ENCODE measurements around the gene DSCAML1. TPM values are rescaled to one million over a fixed set of nuclear protein-coding genes. Genes with fewer than 3 reads are reported as not detected.

DSCAML1 gene
- total and polyA plus RNA-seq, 10 of the 15 experiments (the other 5 are each of a cell fraction or from before 2014, with no cell fraction given): 0.03 to 0.18 (median 0.06) TPM; not detected in 1

DNA sequence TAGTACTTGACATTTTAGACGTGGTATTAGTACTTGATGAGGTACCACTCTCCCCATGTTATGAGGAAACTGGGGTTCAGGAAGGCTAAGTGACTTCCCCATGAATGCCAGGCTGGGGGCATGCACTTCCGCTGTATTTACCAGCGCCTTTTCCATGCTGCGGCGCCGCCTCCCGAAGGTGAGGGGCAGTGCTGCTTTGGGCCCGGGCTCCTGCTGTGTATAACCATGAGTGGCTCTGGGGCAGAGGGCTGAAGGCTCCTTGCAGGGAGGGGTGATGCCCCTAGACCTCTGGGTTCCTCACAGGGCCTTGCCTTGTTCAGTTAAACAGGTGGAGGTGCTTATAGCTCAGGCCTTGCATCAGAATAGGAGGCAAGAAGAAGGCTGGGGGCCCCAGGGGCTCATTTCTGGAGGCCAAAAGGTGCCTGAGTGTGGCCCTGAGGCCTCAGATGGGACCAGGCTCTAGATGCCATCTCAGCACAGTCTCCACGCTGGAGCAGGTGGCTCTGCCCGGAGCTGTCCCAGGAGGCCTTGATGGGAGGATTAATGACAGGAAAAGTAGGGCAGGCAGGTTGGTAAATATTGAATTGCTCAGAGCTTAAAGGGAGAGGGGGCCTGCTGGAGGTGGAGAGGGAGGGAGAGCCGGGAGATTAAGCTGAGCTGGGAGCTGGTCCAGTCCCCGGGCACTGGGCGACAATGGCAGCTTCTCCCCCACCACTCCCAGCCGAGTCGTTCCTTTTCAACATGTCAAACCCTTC lies 339.8 kb downstream of the DSCAML1 start:
- 81% methylated on average over 15 of the region's 15 CpGs for WGBS (ENCODE audit: insufficient coverage, insufficient replicate concordance, low lambda C conversion rate, missing lambda C conversion rate)

More for the DNA sequence above, 339.8 kb downstream of the DSCAML1 start:
- Histone ChIP-seq H3K79me2 (ENCODE audit: control insufficient read depth, insufficient read depth, low read length) (no peaks in the 10 kb centered on the region), H4K20me1 (ENCODE audit: control insufficient read depth, insufficient read depth) (no peaks in the 10 kb centered on the region), H3K4me1 (ENCODE audit: control insufficient read depth, insufficient read depth, low read length) (peaks cover 48% of the 10 kb centered on the region), H3K27ac (ENCODE audit: control insufficient read depth, insufficient read depth) (peak overlapping the region; percentile 57), H3K27me3 (replicated peaks in 1 of 2; ENCODE audit: control insufficient read depth in 2 of 2, insufficient read depth in 2 of 2, low read length in 1 of 2) (no peaks in the 10 kb centered on the region), H3K9ac (ENCODE audit: control insufficient read depth, insufficient read depth, low read length) (no peak overlapping the region; the same call in 1 of the 2 replicates), H3K4me3 (no peak overlapping the region), H3K4me2 (ENCODE audit: control insufficient read depth, insufficient read depth) (peak overlapping the region; percentile 68; the same call in 1 of the 2 replicates), H3K36me3 (ENCODE audit: control insufficient read depth in 2 of 2, insufficient read depth in 2 of 2, low read length in 1 of 2) (no peaks in the 10 kb centered on the region), H2AFZ (ENCODE audit: control insufficient read depth, low read depth, low read length) (no peak overlapping the region), H3K9me3 (replicated peaks; ENCODE audit: control insufficient read depth, insufficient read depth, low read length) (peaks cover 3% of the 10 kb centered on the region; the same call in 2 of the 3 replicates)
- TF ChIP-seq MYC (IDR thresholded peaks at IDR 0.05; ENCODE audit: insufficient read depth, insufficient read length, insufficient replicate concordance, low read length, severe bottlenecking) (no peak), MXI1 (IDR thresholded peaks at IDR 0.05; ENCODE audit: low read depth, low read length) (no peak), GATAD2B (conservative IDR thresholded peaks at IDR 0.05; ENCODE audit: low read depth) (0 out of 2 replicates have a peak, but pooled peaks have one; percentile 33), CREM (IDR thresholded peaks at IDR 0.05; ENCODE audit: low read depth) (no peak), SMARCA5 (IDR thresholded peaks at IDR 0.05) (peak; percentile 65; the same call in 1 of the 2 replicates), NR2C2 (IDR thresholded peaks at IDR 0.05; ENCODE audit: borderline replicate concordance, control insufficient read depth, insufficient read length, low read depth) (no peak)
- TF ChIP-seq, protein P1, sequence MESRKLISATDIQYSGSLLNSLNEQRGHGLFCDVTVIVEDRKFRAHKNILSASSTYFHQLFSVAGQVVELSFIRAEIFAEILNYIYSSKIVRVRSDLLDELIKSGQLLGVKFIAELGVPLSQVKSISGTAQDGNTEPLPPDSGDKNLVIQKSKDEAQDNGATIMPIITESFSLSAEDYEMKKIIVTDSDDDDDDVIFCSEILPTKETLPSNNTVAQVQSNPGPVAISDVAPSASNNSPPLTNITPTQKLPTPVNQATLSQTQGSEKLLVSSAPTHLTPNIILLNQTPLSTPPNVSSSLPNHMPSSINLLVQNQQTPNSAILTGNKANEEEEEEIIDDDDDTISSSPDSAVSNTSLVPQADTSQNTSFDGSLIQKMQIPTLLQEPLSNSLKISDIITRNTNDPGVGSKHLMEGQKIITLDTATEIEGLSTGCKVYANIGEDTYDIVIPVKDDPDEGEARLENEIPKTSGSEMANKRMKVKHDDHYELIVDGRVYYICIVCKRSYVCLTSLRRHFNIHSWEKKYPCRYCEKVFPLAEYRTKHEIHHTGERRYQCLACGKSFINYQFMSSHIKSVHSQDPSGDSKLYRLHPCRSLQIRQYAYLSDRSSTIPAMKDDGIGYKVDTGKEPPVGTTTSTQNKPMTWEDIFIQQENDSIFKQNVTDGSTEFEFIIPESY (IDR thresholded peaks at IDR 0.05): no peak
- TF ChIP-seq, protein P2, sequence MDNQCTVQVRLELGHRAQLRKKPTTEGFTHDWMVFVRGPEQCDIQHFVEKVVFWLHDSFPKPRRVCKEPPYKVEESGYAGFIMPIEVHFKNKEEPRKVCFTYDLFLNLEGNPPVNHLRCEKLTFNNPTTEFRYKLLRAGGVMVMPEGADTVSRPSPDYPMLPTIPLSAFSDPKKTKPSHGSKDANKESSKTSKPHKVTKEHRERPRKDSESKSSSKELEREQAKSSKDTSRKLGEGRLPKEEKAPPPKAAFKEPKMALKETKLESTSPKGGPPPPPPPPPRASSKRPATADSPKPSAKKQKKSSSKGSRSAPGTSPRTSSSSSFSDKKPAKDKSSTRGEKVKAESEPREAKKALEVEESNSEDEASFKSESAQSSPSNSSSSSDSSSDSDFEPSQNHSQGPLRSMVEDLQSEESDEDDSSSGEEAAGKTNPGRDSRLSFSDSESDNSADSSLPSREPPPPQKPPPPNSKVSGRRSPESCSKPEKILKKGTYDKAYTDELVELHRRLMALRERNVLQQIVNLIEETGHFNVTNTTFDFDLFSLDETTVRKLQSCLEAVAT (IDR thresholded peaks at IDR 0.05): no peak
- no TSS peak for BruUV-seq (replicated peaks)
- DNase-seq (ENCODE audit: low read depth, low spot score): no peak
- ChIA-PET RAD21 (ENCODE audit: unreplicated experiment) (interaction anchor here (0.7 to 2.6 kb wide), 10 partner anchors 22 to 362 kb away, joined by 3 to 9 read pairs (median 4); no protein-coding TSS in a partner anchor), CTCF (interaction anchor here (0.9 to 5.7 kb wide), 10 partner anchors 13 to 364 kb away, joined by 3 to 39 read pairs (median 5); no protein-coding TSS in a partner anchor), SMC1A (ENCODE audit: uncharacterized antibody, unreplicated experiment) (interaction anchor here (0.6 to 3.8 kb wide), 12 partner anchors 8 to 362 kb away, joined by 3 to 21 read pairs (median 3); no protein-coding TSS in a partner anchor), POLR2A (interaction anchor here (0.6 to 1.6 kb wide), 6 partner anchors 152 to 530 kb away, joined by 3 to 7 read pairs (median 4); no protein-coding TSS in a partner anchor)
- in situ Hi-C loops (cut with MboI): no loop called here
- intact Hi-C loops (cut with micrococcal nuclease; ENCODE audit: unreplicated experiment): no loop called here
- no peak for FAIRE-seq
- peak; percentile 28 for ATAC-seq

All from GM12878 (cell line).